B cell (primary cell): ENCODE measurements around the gene XYLT2. TPM values are rescaled to one million over a fixed set of nuclear protein-coding genes. Genes with fewer than 3 reads are reported as not detected.

Source experiments
- ATAC-seq: fragments of 200-7000 bp; cut with Tn5 transposase; one replicate; pipeline ENCODE4 v1.10.0; 2021; ENCODE audit warnings: low read depth, mild to moderate bottlenecking, moderate number of reproducible peaks, moderate library complexity
- CTCF ChIA-PET: fragments of 350-600 bp; sonication (Branson Sonifier 250); formaldehyde crosslinking; loops from one replicate; lab custom pipeline; 2021; ENCODE audit warnings: antibody characterized with exemption, inconsistent platforms; lab: Charles Lee
- POLR2A ChIA-PET: fragments of 350-600 bp; sonication (Branson Sonifier 250); formaldehyde crosslinking; loops from one replicate; lab custom pipeline; 2021; ENCODE audit warnings: antibody characterized with exemption; lab: Charles Lee
- DNase-seq: peaks from one replicate; pipeline ENCODE4 v3.0.0; 2013
- H2AFZ ChIP-seq: 2 replicates; pipeline ENCODE4 v1.6.1; 2012; ENCODE audit warnings: mild to moderate bottlenecking, low read depth, low read length; ENCODE audit not compliant: insufficient read depth, poor library complexity, severe bottlenecking
- H3K27ac ChIP-seq, 2 donors: 1 replicate in 1 of 2; 2 replicates in 1 of 2; pipeline ENCODE4 v1.5.1; 2012 to 2013; ENCODE audit warnings: low read length in 2 of 2, mild to moderate bottlenecking in 2 of 2, moderate library complexity in 1 of 2
- H3K27me3 ChIP-seq, 4 experiments: fragments of 200-600 bp in 1 of 4; sonication (generic) in 1 of 4; replicated peaks in 1 of 4; 1 replicate in 2 of 4; 2 replicates in 2 of 4; pipeline versions ENCODE4 v1.6.1 to v1.7.0; 2013 to 2016; ENCODE audit warnings: low read length in 3 of 4, mild to moderate bottlenecking in 2 of 4, mixed read lengths in 1 of 4, moderate library complexity in 1 of 4; ENCODE audit not compliant: insufficient read depth in 4 of 4, control insufficient read depth in 3 of 4; ENCODE audit errors: control extremely low read depth in 1 of 4
- H3K36me3 ChIP-seq, 2 experiments: replicated peaks in 1 of 2; 1 replicate in 1 of 2; 2 replicates in 1 of 2; pipeline versions ENCODE4 v1.6.1 to v1.7.1; 2013; ENCODE audit warnings: low read length in 1 of 2; ENCODE audit not compliant: insufficient read depth in 2 of 2, control insufficient read depth in 1 of 2; ENCODE audit errors: control extremely low read depth in 1 of 2, extremely low read depth in 1 of 2
- H3K4me1 ChIP-seq, 2 donors: fragments of 200-600 bp in 1 of 2; sonication (generic) in 1 of 2; 1 replicate in 1 of 2; 2 replicates in 1 of 2; pipeline versions ENCODE4 v1.5.1 to v1.6.1; 2013 to 2017; ENCODE audit warnings: low read length in 2 of 2; ENCODE audit not compliant: control insufficient read depth in 2 of 2, insufficient read depth in 2 of 2
- H3K4me2 ChIP-seq: replicated peaks from 2 replicates; pipeline ENCODE3; 2012; ENCODE audit warnings: mild to moderate bottlenecking, low read depth, low read length; ENCODE audit not compliant: poor library complexity, severe bottlenecking
- H3K4me3 ChIP-seq, 5 experiments: fragments of 200-600 bp in 1 of 5; sonication (generic) in 1 of 5; 1 replicate in 3 of 5; 2 replicates in 2 of 5; pipeline versions ENCODE4 v1.5.1 to v1.7.0; 2011 to 2016; ENCODE audit warnings: low read length in 4 of 5, mild to moderate bottlenecking in 4 of 5, low read depth in 2 of 5, control low read depth in 1 of 5, moderate library complexity in 1 of 5; ENCODE audit not compliant: insufficient read depth in 1 of 5; ENCODE audit errors: control extremely low read depth in 1 of 5, extremely low read depth in 1 of 5
- H3K79me2 ChIP-seq: fragments of 200-600 bp; sonication (generic); one replicate; pipeline ENCODE4 v1.6.0; 2016; ENCODE audit warnings: low read length; ENCODE audit not compliant: control insufficient read depth, insufficient read depth
- H3K9ac ChIP-seq: fragments of 200-600 bp; sonication (generic); 2 replicates; pipeline ENCODE4 v1.6.1; 2017; ENCODE audit warnings: mild to moderate bottlenecking, low read length, moderate library complexity
- H3K9me3 ChIP-seq, 3 donors: one replicate each; pipeline versions ENCODE4 v1.6.1 to v1.7.1; 2013; ENCODE audit warnings: low read length in 2 of 3; ENCODE audit not compliant: control insufficient read depth in 2 of 3, insufficient read depth in 1 of 3; ENCODE audit errors: control extremely low read depth in 1 of 3
- H4K20me1 ChIP-seq: 2 replicates; pipeline ENCODE4 v1.6.0; 2012; ENCODE audit warnings: mild to moderate bottlenecking, low read length; ENCODE audit not compliant: insufficient read depth, control insufficient read depth, poor library complexity, severe bottlenecking
- H3K27ac Mint-ChIP-seq: one replicate; pipeline ENCODE4 v1.8.0; 2021; ENCODE audit warnings: mixed read lengths
- H3K27me3 Mint-ChIP-seq: one replicate; pipeline ENCODE4 v1.8.0; 2021; ENCODE audit warnings: mixed read lengths
- H3K4me1 Mint-ChIP-seq: one replicate; pipeline ENCODE4 v1.8.0; 2021; ENCODE audit warnings: mixed read lengths
- H3K4me3 Mint-ChIP-seq: one replicate; pipeline ENCODE4 v1.8.0; 2021; ENCODE audit warnings: mixed read lengths
- H3K9me3 Mint-ChIP-seq: one replicate; pipeline ENCODE4 v1.8.0; 2022; ENCODE audit warnings: mixed read lengths; ENCODE audit not compliant: insufficient read depth
- EZH2 ChIP-seq: IDR thresholded peaks from 2 replicates; pipeline ENCODE4 v1.6.1; 2012; ENCODE audit warnings: borderline replicate concordance, low read depth, mild to moderate bottlenecking, moderate library complexity, low read length; ENCODE audit not compliant: insufficient read depth, poor library complexity, severe bottlenecking
- WGBS: methylation state at CpG from one replicate; pipeline ENCODE4 v1.1.5; 2013; ENCODE audit warnings: missing lambda C conversion rate; ENCODE audit not compliant: insufficient coverage; 5-methylcytosine and 5-hydroxymethylcytosine counted together
- intact Hi-C: fragments of 100-400 bp; cut with micrococcal nuclease; formaldehyde crosslinking; loops from one replicate; pipeline ENCODE4 v1.10.0; 2022
- polyA plus RNA-seq: library from polyadenylated mRNA; depleted of rRNA; stranded (reverse); fragments of >200 nt; gene quantifications from 2 replicates; pipeline ENCODE4 v1.2.3, GENCODE V29; 2012
- total RNA-seq, 2 donors: library from RNA; stranded (reverse); fragments of 120-200 nt in 1 of 2; gene quantifications; 1 replicate in 1 of 2; 2 replicates in 1 of 2; pipeline versions ENCODE4 v1.2.3 to v1.2.4, GENCODE V29; 2013 to 2022
- TF ChIP-seq, protein P1 (sequence below): fragments of 200-600 bp; IDR thresholded peaks from one replicate; pipeline ENCODE4 v1.8.0; 2022; ENCODE audit warnings: antibody characterized with exemption, mild to moderate bottlenecking

The XYLT2 gene
- total and polyA plus RNA-seq, 2 donors (not counting 1 experiment from before 2014, with no cell fraction given), result 21.5 to 29.9 TPM

DNA sequence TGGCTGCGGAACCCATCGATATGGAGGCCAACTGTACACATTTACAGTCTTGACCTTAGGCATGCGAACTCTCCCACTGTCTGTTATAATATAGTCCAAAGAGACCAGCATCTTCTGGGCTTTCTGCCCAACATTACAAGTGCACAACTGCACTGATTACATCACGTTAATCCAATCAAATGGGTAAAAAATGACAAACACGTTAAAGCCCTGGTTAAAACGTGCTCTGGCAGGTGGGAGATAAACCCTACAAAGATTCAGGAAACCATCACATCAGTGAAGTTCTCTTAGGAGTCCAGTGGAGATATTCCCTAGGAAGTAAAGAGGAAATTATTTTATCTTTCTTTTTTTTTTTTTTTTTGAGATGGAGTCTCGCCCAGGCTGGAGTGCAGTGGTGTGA lies 23.7 kb upstream of the XYLT2 start:
- H3K9me3 ChIP-seq, result no peaks in the 10 kb centered on the region
- ATAC-seq (no peak), DNase-seq (no peak)
- no peak overlapping the region for H3K9ac ChIP-seq
- no peak overlapping the region for H3K4me2 ChIP-seq
- no peak for TF ChIP-seq EZH2
- TF ChIP-seq, protein P1, sequence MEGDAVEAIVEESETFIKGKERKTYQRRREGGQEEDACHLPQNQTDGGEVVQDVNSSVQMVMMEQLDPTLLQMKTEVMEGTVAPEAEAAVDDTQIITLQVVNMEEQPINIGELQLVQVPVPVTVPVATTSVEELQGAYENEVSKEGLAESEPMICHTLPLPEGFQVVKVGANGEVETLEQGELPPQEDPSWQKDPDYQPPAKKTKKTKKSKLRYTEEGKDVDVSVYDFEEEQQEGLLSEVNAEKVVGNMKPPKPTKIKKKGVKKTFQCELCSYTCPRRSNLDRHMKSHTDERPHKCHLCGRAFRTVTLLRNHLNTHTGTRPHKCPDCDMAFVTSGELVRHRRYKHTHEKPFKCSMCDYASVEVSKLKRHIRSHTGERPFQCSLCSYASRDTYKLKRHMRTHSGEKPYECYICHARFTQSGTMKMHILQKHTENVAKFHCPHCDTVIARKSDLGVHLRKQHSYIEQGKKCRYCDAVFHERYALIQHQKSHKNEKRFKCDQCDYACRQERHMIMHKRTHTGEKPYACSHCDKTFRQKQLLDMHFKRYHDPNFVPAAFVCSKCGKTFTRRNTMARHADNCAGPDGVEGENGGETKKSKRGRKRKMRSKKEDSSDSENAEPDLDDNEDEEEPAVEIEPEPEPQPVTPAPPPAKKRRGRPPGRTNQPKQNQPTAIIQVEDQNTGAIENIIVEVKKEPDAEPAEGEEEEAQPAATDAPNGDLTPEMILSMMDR, result no peak
- no peaks in the 10 kb centered on the region for H4K20me1 ChIP-seq
- no peak overlapping the region for H3K27ac ChIP-seq
- no peaks in the 10 kb centered on the region for H3K4me1 ChIP-seq
- H3K27ac Mint-ChIP-seq, result no peak overlapping the region
- ChIA-PET POLR2A (interaction anchor here (0.7 kb wide), 1 partner anchor 441 kb away, joined by 4 read pairs; no protein-coding TSS in a partner anchor), CTCF (interaction anchor here (1.8 kb wide), 1 partner anchor 153 kb away, joined by 4 read pairs; no protein-coding TSS in a partner anchor)
- intact Hi-C loops, result no loop called here
- H3K27me3 Mint-ChIP-seq, result peaks cover 6% of the 10 kb centered on the region
- no peaks in the 10 kb centered on the region for H3K36me3 ChIP-seq
- H2AFZ ChIP-seq, result no peak overlapping the region
- no peaks in the 10 kb centered on the region for H3K79me2 ChIP-seq
- H3K4me1 Mint-ChIP-seq, result no peaks in the 10 kb centered on the region
- no peak overlapping the region for H3K4me3 ChIP-seq
- H3K27me3 ChIP-seq, result no peaks in the 10 kb centered on the region
- 100% methylated on average over 1 of the region's 7 CpGs for WGBS
- H3K9me3 Mint-ChIP-seq, result no peaks in the 10 kb centered on the region
- no peak overlapping the region for H3K4me3 Mint-ChIP-seq

DNA sequence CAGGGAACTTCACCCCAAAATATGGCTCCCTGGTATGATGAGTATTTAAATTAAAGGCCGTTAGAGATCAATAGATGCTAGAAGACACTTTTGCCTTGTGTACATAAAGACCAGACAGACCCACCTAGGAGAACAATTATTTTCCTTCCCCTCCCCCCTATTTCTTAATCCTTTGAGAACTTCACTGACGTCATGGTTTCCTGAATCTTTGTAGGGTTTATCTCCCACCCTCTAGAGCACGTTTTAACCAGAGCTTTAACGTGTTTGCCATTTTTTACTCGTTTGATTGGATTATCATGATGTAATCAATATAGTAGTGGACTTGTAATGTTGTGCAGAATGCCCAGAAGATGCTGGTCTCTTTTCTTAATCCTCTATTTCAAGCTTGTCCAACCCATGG lies 22.9 kb upstream of the XYLT2 start:
- no CpG with 5 or more reads among the region's 5 CpGs for WGBS

More for the DNA sequence above, 22.9 kb upstream of the XYLT2 start:
- Histone ChIP-seq H3K4me3 (no peak overlapping the region), H3K79me2 (no peaks in the 10 kb centered on the region), H2AFZ (no peak overlapping the region), H3K9me3 (no peaks in the 10 kb centered on the region), H3K27me3 (no peaks in the 10 kb centered on the region), H3K4me2 (no peak overlapping the region), H3K27ac (no peak overlapping the region), H3K9ac (no peak overlapping the region), H3K36me3 (no peaks in the 10 kb centered on the region), H4K20me1 (no peaks in the 10 kb centered on the region), H3K4me1 (no peaks in the 10 kb centered on the region)
- ATAC-seq (no peak), DNase-seq (no peak)
- POLR2A ChIA-PET, result interaction anchor here (0.7 kb wide), 1 partner anchor 440 kb away, joined by 4 read pairs; no protein-coding TSS in a partner anchor
- no peaks in the 10 kb centered on the region for H3K9me3 Mint-ChIP-seq
- intact Hi-C loops, result no loop called here
- H3K4me3 Mint-ChIP-seq, result no peak overlapping the region
- H3K27ac Mint-ChIP-seq, result no peak overlapping the region
- peaks cover 6% of the 10 kb centered on the region for H3K27me3 Mint-ChIP-seq
- H3K4me1 Mint-ChIP-seq, result no peaks in the 10 kb centered on the region
- CTCF ChIA-PET, result interaction anchor here (1.8 kb wide), 1 partner anchor 154 kb away, joined by 4 read pairs; no protein-coding TSS in a partner anchor
- TF ChIP-seq, protein P1, result no peak
- no peak for TF ChIP-seq EZH2
